ENCODE measurements around the gene PIEZO2. TPM values are rescaled to one million over a fixed set of nuclear protein-coding genes. Genes with fewer than 3 reads are reported as not detected.

Gene PIEZO2
- total and polyA plus RNA-seq, 7 donors: 0.03 to 0.64 (median 0.13) TPM

DNA sequence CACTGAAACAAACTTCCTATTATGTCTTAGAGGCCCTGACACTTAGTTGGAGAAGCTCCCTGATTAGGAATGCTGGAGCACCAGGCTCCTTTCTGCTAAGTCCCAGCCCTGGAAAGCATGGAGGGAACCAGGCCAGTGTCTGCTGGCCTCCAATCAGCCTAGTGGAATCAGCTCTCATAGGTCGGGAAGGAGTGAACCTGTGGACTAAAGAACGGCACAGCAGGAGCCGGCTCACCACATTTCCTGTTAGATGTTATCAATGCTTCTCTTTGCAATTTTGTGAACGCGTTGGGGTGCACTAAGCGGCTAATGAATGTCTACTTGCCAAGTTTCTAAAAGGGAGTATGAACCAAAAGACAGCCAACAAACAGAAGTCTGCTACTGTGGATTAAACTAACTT lies 326.9 kb downstream of the PIEZO2 start:
- DNase-seq (no peak), ATAC-seq (no peak)
- TF ChIP-seq, protein P1, sequence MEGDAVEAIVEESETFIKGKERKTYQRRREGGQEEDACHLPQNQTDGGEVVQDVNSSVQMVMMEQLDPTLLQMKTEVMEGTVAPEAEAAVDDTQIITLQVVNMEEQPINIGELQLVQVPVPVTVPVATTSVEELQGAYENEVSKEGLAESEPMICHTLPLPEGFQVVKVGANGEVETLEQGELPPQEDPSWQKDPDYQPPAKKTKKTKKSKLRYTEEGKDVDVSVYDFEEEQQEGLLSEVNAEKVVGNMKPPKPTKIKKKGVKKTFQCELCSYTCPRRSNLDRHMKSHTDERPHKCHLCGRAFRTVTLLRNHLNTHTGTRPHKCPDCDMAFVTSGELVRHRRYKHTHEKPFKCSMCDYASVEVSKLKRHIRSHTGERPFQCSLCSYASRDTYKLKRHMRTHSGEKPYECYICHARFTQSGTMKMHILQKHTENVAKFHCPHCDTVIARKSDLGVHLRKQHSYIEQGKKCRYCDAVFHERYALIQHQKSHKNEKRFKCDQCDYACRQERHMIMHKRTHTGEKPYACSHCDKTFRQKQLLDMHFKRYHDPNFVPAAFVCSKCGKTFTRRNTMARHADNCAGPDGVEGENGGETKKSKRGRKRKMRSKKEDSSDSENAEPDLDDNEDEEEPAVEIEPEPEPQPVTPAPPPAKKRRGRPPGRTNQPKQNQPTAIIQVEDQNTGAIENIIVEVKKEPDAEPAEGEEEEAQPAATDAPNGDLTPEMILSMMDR (IDR thresholded peaks at IDR 0.05): no peak
- H3K27ac ChIP-seq: no peak overlapping the region
- no peaks in the 10 kb centered on the region for H3K27me3 ChIP-seq (ENCODE audit: insufficient read depth in 3 of 3, low read length in 2 of 3)
- H3K9me3 ChIP-seq: peaks cover 7% of the 10 kb centered on the region
- WGBS, 3 donors: 36 to 42% (median 38%) methylated on average over 6 of the region's 6 CpGs
- H3K4me3 ChIP-seq: no peak overlapping the region
- no peaks in the 10 kb centered on the region for H3K36me3 ChIP-seq (ENCODE audit: insufficient read depth in 1 of 2, low read depth in 1 of 2)
- intact Hi-C loops (cut with DNase I): no loop called here
- no peaks in the 10 kb centered on the region for H3K4me1 ChIP-seq

DNA sequence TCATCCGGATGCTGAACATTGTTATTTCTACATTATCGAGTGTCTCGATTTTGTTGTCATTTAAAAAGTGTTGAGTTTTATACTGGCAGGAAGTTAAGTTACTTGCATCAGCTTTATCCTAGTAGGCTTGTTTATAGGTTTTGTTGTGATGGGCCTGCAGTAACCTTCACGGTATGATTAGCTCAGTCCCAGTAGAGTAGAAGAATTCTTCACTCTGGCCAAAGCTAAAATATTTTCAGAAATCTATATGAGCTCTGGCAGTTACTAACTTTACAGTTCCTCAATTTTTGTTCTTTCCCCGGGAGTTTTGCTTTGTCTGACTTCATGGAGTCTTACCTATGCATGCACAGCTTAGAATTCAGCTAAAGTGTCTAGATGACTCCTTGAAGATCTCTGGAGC lies 328.7 kb downstream of the PIEZO2 start:
- intact Hi-C loops (cut with DNase I): no loop called here
- no peak overlapping the region for H3K27ac ChIP-seq
- WGBS, 3 donors: 56 to 74% (median 63%) methylated on average over 5 of the region's 5 CpGs
- H3K9me3 ChIP-seq: peaks cover 7% of the 10 kb centered on the region
- TF ChIP-seq, protein P1 (IDR thresholded peaks at IDR 0.05): no peak
- no peaks in the 10 kb centered on the region for H3K36me3 ChIP-seq (ENCODE audit: insufficient read depth in 1 of 2, low read depth in 1 of 2)
- DNase-seq (no peak), ATAC-seq (no peak)
- H3K4me1 ChIP-seq: no peaks in the 10 kb centered on the region
- H3K4me3 ChIP-seq: no peak overlapping the region
- no peaks in the 10 kb centered on the region for H3K27me3 ChIP-seq (ENCODE audit: insufficient read depth in 3 of 3, low read length in 2 of 3)

DNA sequence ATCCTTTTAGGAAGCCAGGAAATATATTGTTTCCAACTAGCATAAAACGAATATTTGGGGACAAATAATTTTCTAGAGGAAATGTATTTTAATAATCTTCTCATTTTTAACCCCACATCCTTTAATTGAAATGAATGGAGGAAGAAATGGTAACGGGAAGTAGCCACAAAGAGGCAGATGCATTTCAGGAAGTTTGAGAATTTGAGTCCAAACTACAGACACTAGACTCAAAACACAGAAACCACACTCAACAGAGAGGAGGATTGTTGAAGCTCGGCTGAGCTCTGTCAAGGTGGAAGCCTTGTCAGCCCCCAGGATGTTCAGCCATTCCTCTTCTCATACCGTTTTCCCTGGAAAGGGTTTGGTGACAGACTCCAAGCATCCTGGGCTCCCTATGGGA lies 335.0 kb downstream of the PIEZO2 start:
- no peak overlapping the region for H3K4me3 ChIP-seq
- DNase-seq (no peak), ATAC-seq (no peak)

DNA sequence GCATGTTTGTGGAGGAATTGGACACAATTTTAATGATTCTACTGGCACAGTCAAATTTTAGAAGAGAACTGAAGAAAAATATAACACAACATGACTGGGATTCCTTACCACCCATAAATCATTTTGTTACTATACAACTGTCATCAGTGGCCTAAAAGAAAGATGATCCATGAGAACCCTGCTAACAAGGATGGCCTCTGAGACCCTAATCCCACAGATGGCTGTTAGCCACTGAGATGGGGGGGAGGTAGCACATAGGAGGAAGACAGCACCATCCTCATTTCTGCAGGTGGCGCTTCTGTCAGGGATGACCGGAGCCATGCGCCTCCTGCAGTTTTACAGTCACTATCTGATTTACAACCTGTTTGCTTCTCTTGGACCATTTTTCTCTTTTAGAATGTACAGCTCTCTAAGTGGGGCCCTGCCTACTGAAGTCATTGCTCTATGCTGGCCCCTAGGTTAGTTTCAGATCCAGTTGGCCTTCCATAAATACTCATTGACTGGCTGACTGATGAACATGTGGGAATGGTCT lies 343.7 kb downstream of the PIEZO2 start:
- Histone ChIP-seq H3K27ac (no peak overlapping the region), H3K4me1 (no peaks in the 10 kb centered on the region), H3K9me3 (no peaks in the 10 kb centered on the region), H3K36me3 (ENCODE audit: insufficient read depth in 1 of 2, low read depth in 1 of 2) (no peaks in the 10 kb centered on the region), H3K27me3 (ENCODE audit: insufficient read depth in 3 of 3, low read length in 2 of 3) (no peaks in the 10 kb centered on the region), H3K4me3 (no peak overlapping the region)
- no peak for DNase-seq
- intact Hi-C loops (cut with DNase I): no loop called here
- TF ChIP-seq, protein P1 (IDR thresholded peaks at IDR 0.05): no peak
- WGBS, 3 donors: 84 to 93% (median 89%) methylated on average over 3 of the region's 3 CpGs
- ATAC-seq: no peak

More for the DNA sequence above, 335.0 kb downstream of the PIEZO2 start:
- intact Hi-C loops (cut with DNase I): no loop called here
- H3K9me3 ChIP-seq: no peaks in the 10 kb centered on the region
- 67 to 73% (median 71%) methylated on average over 4 of the region's 4 CpGs for WGBS, 3 donors
- no peaks in the 10 kb centered on the region for H3K4me1 ChIP-seq
- no peaks in the 10 kb centered on the region for H3K27me3 ChIP-seq (ENCODE audit: insufficient read depth in 3 of 3, low read length in 2 of 3)
- no peak overlapping the region for H3K27ac ChIP-seq
- TF ChIP-seq, protein P1 (IDR thresholded peaks at IDR 0.05): no peak
- no peaks in the 10 kb centered on the region for H3K36me3 ChIP-seq (ENCODE audit: insufficient read depth in 1 of 2, low read depth in 1 of 2)

DNA sequence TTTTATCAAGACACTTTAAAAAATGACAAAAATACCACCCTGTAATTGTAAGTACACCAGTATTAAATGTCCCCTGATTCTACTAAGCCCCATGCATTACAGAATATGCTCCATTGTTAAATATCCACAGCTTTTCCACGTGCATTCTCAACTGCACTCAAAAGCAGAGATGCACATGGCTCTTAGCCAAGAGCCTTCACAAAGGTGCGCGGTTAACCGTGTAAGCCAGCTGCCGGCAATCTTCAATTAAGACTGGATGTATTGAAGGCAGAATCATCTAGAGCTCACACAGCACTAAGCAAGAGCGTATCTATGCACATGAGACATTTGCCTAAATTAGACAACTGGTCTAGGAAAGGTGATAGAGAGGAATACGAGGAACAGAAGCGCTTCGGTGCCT lies 345.2 kb downstream of the PIEZO2 start:
- no peak for ATAC-seq
- H3K4me3 ChIP-seq: no peak overlapping the region
- TF ChIP-seq, protein P1 (IDR thresholded peaks at IDR 0.05): no peak
- H3K36me3 ChIP-seq (ENCODE audit: insufficient read depth in 1 of 2, low read depth in 1 of 2): no peaks in the 10 kb centered on the region
- intact Hi-C loops (cut with DNase I): no loop called here
- 75 to 78% (median 77%) methylated on average over 9 of the region's 9 CpGs for WGBS, 3 donors
- H3K27me3 ChIP-seq (ENCODE audit: insufficient read depth in 3 of 3, low read length in 2 of 3): no peaks in the 10 kb centered on the region
- no peaks in the 10 kb centered on the region for H3K4me1 ChIP-seq
- no peaks in the 10 kb centered on the region for H3K9me3 ChIP-seq
- no peak overlapping the region for H3K27ac ChIP-seq
- no peak for DNase-seq

All from psoas muscle (tissue), 8 donors.